Cardiac fibroblast (primary cell): Measurements from ENCODE around the gene CSF1R.
A peak's percentile ranks its signal among the peaks of the same experiment; 100 is the strongest.

Experiments used
- DNase-seq, 2 donors: peaks; one replicate each; pipeline versions ENCODE4 v3.0.0 to v3.0.0-alpha.2; 2010; ENCODE audit warnings: low read depth in 2 of 2
- H3K4me3 ChIP-seq, 2 donors: replicated peaks in 1 of 2; 1 replicate in 1 of 2; 2 replicates in 1 of 2; pipeline ENCODE4 v1.5.1; 2011; ENCODE audit warnings: low read depth in 2 of 2, low read length in 2 of 2, mild to moderate bottlenecking in 2 of 2, moderate library complexity in 1 of 2
- TF ChIP-seq, protein P1 (sequence below): IDR thresholded peaks from one replicate; pipeline ENCODE4 v1.5.1; 2011; ENCODE audit warnings: low read depth, mild to moderate bottlenecking, low read length, inconsistent platforms

CSF1R gene

DNA sequence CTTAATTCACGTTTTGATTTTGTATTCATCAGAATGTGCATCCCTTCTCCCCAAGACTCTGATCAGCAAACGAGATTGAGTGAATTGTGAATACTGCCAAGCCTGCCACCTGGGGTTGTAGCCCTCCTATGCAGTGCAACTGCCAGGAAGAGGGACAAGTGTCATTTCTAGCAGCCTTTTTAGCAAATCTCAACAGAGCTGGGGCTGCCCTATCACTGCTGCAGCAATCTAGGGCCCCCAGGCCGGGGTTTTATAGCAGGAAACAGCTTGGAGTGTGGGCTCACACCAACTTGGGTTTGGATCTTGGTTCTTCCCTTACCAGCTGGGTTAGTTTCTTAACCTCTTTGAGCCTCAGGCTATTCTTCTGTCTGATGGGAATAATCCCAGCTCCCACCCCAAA, 4.0 kb downstream of the CSF1R start:
- DNase-seq, result no peak
- TF ChIP-seq, protein P1, sequence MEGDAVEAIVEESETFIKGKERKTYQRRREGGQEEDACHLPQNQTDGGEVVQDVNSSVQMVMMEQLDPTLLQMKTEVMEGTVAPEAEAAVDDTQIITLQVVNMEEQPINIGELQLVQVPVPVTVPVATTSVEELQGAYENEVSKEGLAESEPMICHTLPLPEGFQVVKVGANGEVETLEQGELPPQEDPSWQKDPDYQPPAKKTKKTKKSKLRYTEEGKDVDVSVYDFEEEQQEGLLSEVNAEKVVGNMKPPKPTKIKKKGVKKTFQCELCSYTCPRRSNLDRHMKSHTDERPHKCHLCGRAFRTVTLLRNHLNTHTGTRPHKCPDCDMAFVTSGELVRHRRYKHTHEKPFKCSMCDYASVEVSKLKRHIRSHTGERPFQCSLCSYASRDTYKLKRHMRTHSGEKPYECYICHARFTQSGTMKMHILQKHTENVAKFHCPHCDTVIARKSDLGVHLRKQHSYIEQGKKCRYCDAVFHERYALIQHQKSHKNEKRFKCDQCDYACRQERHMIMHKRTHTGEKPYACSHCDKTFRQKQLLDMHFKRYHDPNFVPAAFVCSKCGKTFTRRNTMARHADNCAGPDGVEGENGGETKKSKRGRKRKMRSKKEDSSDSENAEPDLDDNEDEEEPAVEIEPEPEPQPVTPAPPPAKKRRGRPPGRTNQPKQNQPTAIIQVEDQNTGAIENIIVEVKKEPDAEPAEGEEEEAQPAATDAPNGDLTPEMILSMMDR, result no peak
- H3K4me3 ChIP-seq, result no peak overlapping the region

- H3K4me3 ChIP-seq, result no peak overlapping the region
- TF ChIP-seq, protein P1, result no peak
- peak in 1 of 2 donors; percentile 67 for DNase-seq
Measured at GRCh38 chr5:150081541-150082283, 4.6 kb downstream of the CSF1R start.

DNA sequence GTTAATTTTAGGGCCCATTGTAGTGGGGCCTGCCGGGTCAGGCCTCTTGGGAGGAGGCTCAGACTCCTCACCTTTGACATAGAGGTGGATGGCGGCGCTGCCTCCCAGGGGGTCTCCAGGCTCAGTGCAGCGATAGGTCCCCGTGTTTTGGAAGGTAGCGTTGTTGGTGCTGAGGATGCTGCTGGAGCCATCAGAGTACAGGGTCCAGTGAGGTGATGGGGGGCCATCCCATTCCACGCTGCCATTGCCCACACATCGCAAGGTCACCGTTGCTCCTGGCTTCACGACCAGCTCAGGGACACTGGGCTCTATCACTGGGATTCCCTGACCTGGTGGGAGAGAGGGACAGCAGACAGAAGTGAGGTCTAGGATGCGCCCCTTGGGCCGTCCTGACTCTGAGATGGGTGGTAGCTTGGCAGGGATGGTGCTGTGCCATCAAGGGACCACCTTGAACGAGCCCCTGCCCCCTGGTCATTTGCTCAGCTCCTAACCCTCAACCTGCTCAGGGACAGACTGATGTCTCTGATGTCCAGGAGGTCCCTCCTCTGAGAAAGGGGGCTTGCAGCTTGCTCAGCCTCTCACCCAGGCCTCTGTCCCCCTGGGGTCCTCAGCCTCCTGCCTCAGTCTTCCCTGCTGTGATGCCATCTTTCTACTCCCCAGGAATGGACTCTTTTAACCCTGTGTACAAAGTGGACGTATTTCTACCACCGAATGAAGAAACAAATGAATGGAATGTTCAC, 5.5 kb downstream of the CSF1R start:
- no peak for DNase-seq
- no peak overlapping the region for H3K4me3 ChIP-seq
- TF ChIP-seq, protein P1, result no peak

- no peak overlapping the region for H3K4me3 ChIP-seq
- DNase-seq, result no peak
- TF ChIP-seq, protein P1, result no peak
Measured at GRCh38 chr5:150079909-150080461, 6.4 kb downstream of the CSF1R start.

GRCh38 chr5:150078802-150079689, 7.3 kb downstream of the CSF1R start:
- TF ChIP-seq, protein P1, result no peak
- no peak for DNase-seq
- no peak overlapping the region for H3K4me3 ChIP-seq
